ENCODE data around the gene RBMXL3.

The RBMXL3 gene

GRCh38 chrX:115229337-115230003 lies 40.3 kb downstream of the RBMXL3 start:
- DNase-seq, result no peak
- intact Hi-C loops (cut with DNase I), result no loop called here

- DNase-seq, result no peak
- intact Hi-C loops (cut with DNase I), result no loop called here
Observed at GRCh38 chrX:115232933-115233496, 43.8 kb downstream of the RBMXL3 start.

GRCh38 chrX:115233497-115234455 lies 44.6 kb downstream of the RBMXL3 start, which contains the start of gene LRCH2:
Gene LRCH2 (minus strand): TSS chrX:115234096. CDS start chrX:115234041, 55 bp downstream.
- intact Hi-C loops (cut with DNase I), result no loop called here
- DNase-seq, result peak; percentile 9 to 83 (median 61)

GRCh38 chrX:115234461-115234860 lies 45.3 kb downstream of the RBMXL3 start:
- DNase-seq, result peak in 2 of 42 donors; percentile 1 to 40
- intact Hi-C loops (cut with DNase I), result no loop called here

GRCh38 chrX:115236560-115236959 lies 47.4 kb downstream of the RBMXL3 start:
- intact Hi-C loops (cut with DNase I), result no loop called here
- DNase-seq, result no peak

- DNase-seq, result no peak
- intact Hi-C loops (cut with DNase I), result no loop called here
Observed at GRCh38 chrX:115237056-115237455, 47.8 kb downstream of the RBMXL3 start.

Data from head of caudate nucleus (tissue), 42 donors.